ENCODE results near the gene TFPI2.

TFPI2 gene

GRCh38 chr7:93927585-93927984, 37.0 kb upstream of the TFPI2 start:
- TF ChIP-seq REST (IDR thresholded peaks at IDR 0.05; ENCODE audit: insufficient replicate concordance, low read depth) (no peak), CTCF (IDR thresholded peaks at IDR 0.05; ENCODE audit: insufficient read depth, low read length) (no peak), POLR2AphosphoS5 (IDR thresholded peaks at IDR 0.05; ENCODE audit: low read depth) (no peak), GABPA (IDR thresholded peaks at IDR 0.05; ENCODE audit: low read depth) (no peak), SPI1 (IDR thresholded peaks at IDR 0.05; ENCODE audit: borderline replicate concordance, low read depth) (no peak)
- H3K4me3 ChIP-seq (replicated peaks; ENCODE audit: insufficient read depth, low read length), result no peak overlapping the region
- DNase-seq (ENCODE audit: low read depth in 1 of 2, low spot score in 1 of 2), result no peak

DNA sequence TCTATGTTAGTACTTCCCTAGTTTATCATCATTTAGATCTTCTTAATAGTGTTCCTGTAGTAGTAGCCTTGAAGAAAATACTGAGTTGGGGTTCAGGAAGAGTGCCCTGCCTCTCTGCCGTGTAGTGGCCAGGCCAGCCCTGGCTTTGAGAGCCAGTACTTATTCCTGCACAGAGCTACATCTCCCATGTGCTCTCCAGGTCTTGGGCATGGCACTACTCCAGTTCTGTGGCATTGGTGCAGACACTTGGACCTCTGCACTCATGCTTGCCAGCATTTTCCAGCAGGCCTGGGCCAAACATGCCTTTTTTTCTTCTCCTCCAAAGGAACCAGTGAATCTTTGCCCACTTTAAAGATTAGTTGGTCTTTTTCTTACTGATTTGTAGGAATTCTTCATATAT, 36.2 kb upstream of the TFPI2 start:
- H3K4me3 ChIP-seq (replicated peaks; ENCODE audit: insufficient read depth, low read length), result no peak overlapping the region
- peaks cover 12% of the 10 kb centered on the region for H3K27me3 ChIP-seq (ENCODE audit: insufficient read depth, poor library complexity, severe bottlenecking)
- no peak for DNase-seq (ENCODE audit: low read depth in 1 of 2, low spot score in 1 of 2)
- H3K27ac ChIP-seq (replicated peaks), result no peak overlapping the region
- TF ChIP-seq SPI1 (IDR thresholded peaks at IDR 0.05; ENCODE audit: borderline replicate concordance, low read depth) (no peak), POLR2AphosphoS5 (IDR thresholded peaks at IDR 0.05; ENCODE audit: low read depth) (no peak), GABPA (IDR thresholded peaks at IDR 0.05; ENCODE audit: low read depth) (no peak), REST (IDR thresholded peaks at IDR 0.05; ENCODE audit: insufficient replicate concordance, low read depth) (no peak), CTCF (IDR thresholded peaks at IDR 0.05; ENCODE audit: insufficient read depth, low read length) (no peak)

More at GRCh38 chr7:93927585-93927984, 37.0 kb upstream of the TFPI2 start:
- H3K27ac ChIP-seq (replicated peaks), result no peak overlapping the region
- peaks cover 4% of the 10 kb centered on the region for H3K27me3 ChIP-seq (ENCODE audit: insufficient read depth, poor library complexity, severe bottlenecking)

- no peak for DNase-seq (ENCODE audit: low read depth in 1 of 2, low spot score in 1 of 2)
- H3K27ac ChIP-seq (replicated peaks), result no peak overlapping the region
- TF ChIP-seq SPI1 (IDR thresholded peaks at IDR 0.05; ENCODE audit: borderline replicate concordance, low read depth) (no peak), GABPA (IDR thresholded peaks at IDR 0.05; ENCODE audit: low read depth) (no peak), CTCF (IDR thresholded peaks at IDR 0.05; ENCODE audit: insufficient read depth, low read length) (no peak), POLR2AphosphoS5 (IDR thresholded peaks at IDR 0.05; ENCODE audit: low read depth) (no peak), REST (IDR thresholded peaks at IDR 0.05; ENCODE audit: insufficient replicate concordance, low read depth) (no peak)
- H3K27me3 ChIP-seq (ENCODE audit: insufficient read depth, poor library complexity, severe bottlenecking), result peaks cover 14% of the 10 kb centered on the region
- no peak overlapping the region for H3K4me3 ChIP-seq (replicated peaks; ENCODE audit: insufficient read depth, low read length)
These were observed 33.4 kb upstream of the TFPI2 start for GRCh38 chr7:93923942-93924341.

Data from HL-60 (cell line).